Neural progenitor cell (in vitro differentiated cells): ENCODE measurements around the gene VPS29. TPM values are rescaled to one million over a fixed set of nuclear protein-coding genes. Genes with fewer than 3 reads are reported as not detected.

Source experiments
- DNase-seq: peaks from one replicate; pipeline ENCODE4 v3.0.0-alpha.2; 2016; ENCODE audit warnings: low spot score
- H2AFZ ChIP-seq: fragments of 200-600 bp; sonication (generic); replicated peaks from 2 replicates; pipeline ENCODE4 v1.6.1; 2016; ENCODE audit warnings: antibody characterized with exemption
- H3F3A ChIP-seq: fragments of 200-600 bp; sonication (generic); 2 replicates; pipeline ENCODE4 v1.6.1; 2016; ENCODE audit warnings: antibody characterized with exemption, low read depth
- H3K27ac ChIP-seq: fragments of 200-600 bp; sonication (generic); 2 replicates; pipeline ENCODE4 v1.5.1; 2016; ENCODE audit warnings: mild to moderate bottlenecking
- H3K27me3 ChIP-seq: fragments of 200-600 bp; sonication (generic); 2 replicates; pipeline ENCODE4 v1.6.1; 2016; ENCODE audit warnings: mild to moderate bottlenecking, moderate library complexity
- H3K36me3 ChIP-seq: fragments of 200-600 bp; sonication (generic); 2 replicates; pipeline ENCODE4 v1.5.1; 2016
- H3K4me1 ChIP-seq: fragments of 200-600 bp; sonication (generic); 2 replicates; pipeline ENCODE4 v1.6.1; 2016; ENCODE audit warnings: mixed run types
- H3K4me2 ChIP-seq: fragments of 200-600 bp; sonication (generic); 2 replicates; pipeline ENCODE4 v1.6.1; 2016
- H3K4me3 ChIP-seq: fragments of 200-600 bp; sonication (generic); 2 replicates; pipeline ENCODE4 v1.5.1; 2016
- H3K79me2 ChIP-seq: fragments of 200-600 bp; sonication (generic); 2 replicates; pipeline ENCODE4 v1.6.1; 2016; ENCODE audit warnings: low read depth
- H3K9ac ChIP-seq: fragments of 200-600 bp; sonication (generic); 2 replicates; pipeline ENCODE4 v1.6.1; 2016
- H3K9me3 ChIP-seq: fragments of 200-600 bp; sonication (generic); 2 replicates; pipeline ENCODE4 v1.5.1; 2016; ENCODE audit warnings: low read depth
- H4K20me1 ChIP-seq: fragments of 200-600 bp; sonication (generic); 2 replicates; pipeline ENCODE4 v1.6.1; 2016; ENCODE audit warnings: low read depth
- H3K27ac Mint-ChIP-seq: 3 replicates; pipeline ENCODE4 v1.8.0; 2021; ENCODE audit warnings: mixed read lengths
- H3K27me3 Mint-ChIP-seq: 2 replicates; pipeline ENCODE4 v1.8.0; 2022; ENCODE audit warnings: low read depth, mild to moderate bottlenecking, inconsistent platforms, moderate library complexity, mixed read lengths; ENCODE audit not compliant: insufficient read depth
- H3K36me3 Mint-ChIP-seq: 3 replicates; pipeline ENCODE4 v1.8.0; 2021; ENCODE audit warnings: mixed read lengths
- H3K4me1 Mint-ChIP-seq: 3 replicates; pipeline ENCODE4 v1.8.0; 2021; ENCODE audit warnings: mixed read lengths
- H3K4me3 Mint-ChIP-seq: 3 replicates; pipeline ENCODE4 v1.8.0; 2021; ENCODE audit warnings: mild to moderate bottlenecking, moderate library complexity, mixed read lengths
- H3K9me3 Mint-ChIP-seq: 3 replicates; pipeline ENCODE4 v1.8.0; 2020; ENCODE audit warnings: mixed read lengths
- EZH2 ChIP-seq: fragments of 200-600 bp; sonication (generic); IDR thresholded peaks from 2 replicates; pipeline ENCODE4 v1.6.1; 2017; ENCODE audit warnings: antibody characterized with exemption, mild to moderate bottlenecking, moderate library complexity
- EZH2phosphoT487 ChIP-seq: fragments of 200-600 bp; sonication (generic); IDR thresholded peaks from 2 replicates; pipeline ENCODE4 v1.6.1; 2017; ENCODE audit warnings: antibody characterized with exemption
- total RNA-seq: library from RNA; depleted of rRNA; stranded (reverse); fragments of >200 nt; gene quantifications from 2 replicates; pipeline ENCODE4 v1.2.3, GENCODE V29; 2015; ENCODE audit warnings: low replicate concordance
- TF ChIP-seq, protein P1 (sequence below): fragments of 200-600 bp; sonication (generic); IDR thresholded peaks from 2 replicates; pipeline ENCODE4 v1.5.1; 2017; ENCODE audit warnings: antibody characterized with exemption, mild to moderate bottlenecking

The VPS29 gene
- total RNA-seq: 69.5 and 101 TPM in 2 replicates

GRCh38 chr12:110501752-110502738 is at the start of gene VPS29, which contains the start of gene RAD9B:
TSS of gene VPS29 (minus strand) at chr12:110502111. CDS start at chr12:110502051, 60 bp downstream.
TSS of gene RAD9B (plus strand) at chr12:110502331. CDS start at chr12:110502338, 7 bp downstream.
- TF ChIP-seq EZH2 (no peak), EZH2phosphoT487 (no peak)
- TF ChIP-seq, protein P1, sequence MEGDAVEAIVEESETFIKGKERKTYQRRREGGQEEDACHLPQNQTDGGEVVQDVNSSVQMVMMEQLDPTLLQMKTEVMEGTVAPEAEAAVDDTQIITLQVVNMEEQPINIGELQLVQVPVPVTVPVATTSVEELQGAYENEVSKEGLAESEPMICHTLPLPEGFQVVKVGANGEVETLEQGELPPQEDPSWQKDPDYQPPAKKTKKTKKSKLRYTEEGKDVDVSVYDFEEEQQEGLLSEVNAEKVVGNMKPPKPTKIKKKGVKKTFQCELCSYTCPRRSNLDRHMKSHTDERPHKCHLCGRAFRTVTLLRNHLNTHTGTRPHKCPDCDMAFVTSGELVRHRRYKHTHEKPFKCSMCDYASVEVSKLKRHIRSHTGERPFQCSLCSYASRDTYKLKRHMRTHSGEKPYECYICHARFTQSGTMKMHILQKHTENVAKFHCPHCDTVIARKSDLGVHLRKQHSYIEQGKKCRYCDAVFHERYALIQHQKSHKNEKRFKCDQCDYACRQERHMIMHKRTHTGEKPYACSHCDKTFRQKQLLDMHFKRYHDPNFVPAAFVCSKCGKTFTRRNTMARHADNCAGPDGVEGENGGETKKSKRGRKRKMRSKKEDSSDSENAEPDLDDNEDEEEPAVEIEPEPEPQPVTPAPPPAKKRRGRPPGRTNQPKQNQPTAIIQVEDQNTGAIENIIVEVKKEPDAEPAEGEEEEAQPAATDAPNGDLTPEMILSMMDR: no peak
- peak within 1 kb of the TSS; percentile 84 for H3K9ac ChIP-seq
- H4K20me1 ChIP-seq: peaks cover 16% of the 10 kb centered on the region
- DNase-seq: peak; percentile 97
- H3F3A ChIP-seq: peaks cover 10% of the 10 kb centered on the region
- peaks cover 8% of the 10 kb centered on the region for H3K27me3 Mint-ChIP-seq
- H3K27me3 ChIP-seq: peaks cover 11% of the 10 kb centered on the region
- peak within 1 kb of the TSS; percentile 99 for H3K4me3 Mint-ChIP-seq
- peak within 1 kb of the TSS; percentile 87 for H3K4me3 ChIP-seq
- H2AFZ ChIP-seq: peak within 1 kb of the TSS; percentile 66
- peak within 1 kb of the TSS; percentile 90 for H3K27ac Mint-ChIP-seq
- H3K36me3 ChIP-seq: no peaks in the 10 kb centered on the region
- peak within 1 kb of the TSS; percentile 85 for H3K4me2 ChIP-seq
- peaks cover 10% of the 10 kb centered on the region for H3K9me3 Mint-ChIP-seq
- peaks cover 18% of the 10 kb centered on the region for H3K4me1 Mint-ChIP-seq
- H3K9me3 ChIP-seq: no peaks in the 10 kb centered on the region
- H3K36me3 Mint-ChIP-seq: peaks cover 11% of the 10 kb centered on the region
- H3K27ac ChIP-seq: no peak within 1 kb of the TSS
- H3K79me2 ChIP-seq: peaks cover 47% of the 10 kb centered on the region
- H3K4me1 ChIP-seq: peaks cover 11% of the 10 kb centered on the region

GRCh38 chr12:110550981-110551380 is 49.1 kb upstream of the VPS29 start:
- no peak for TF ChIP-seq EZH2phosphoT487
- TF ChIP-seq, protein P1: no peak
- no peak for TF ChIP-seq EZH2
- H3F3A ChIP-seq: no peaks in the 10 kb centered on the region
- H3K4me2 ChIP-seq: no peak overlapping the region
- H3K4me3 ChIP-seq: no peak overlapping the region
- no peak overlapping the region for H2AFZ ChIP-seq
- H3K36me3 Mint-ChIP-seq: peaks cover 6% of the 10 kb centered on the region
- H3K36me3 ChIP-seq: no peaks in the 10 kb centered on the region
- peaks cover 10% of the 10 kb centered on the region for H3K79me2 ChIP-seq
- H3K9me3 Mint-ChIP-seq: no peaks in the 10 kb centered on the region
- no peaks in the 10 kb centered on the region for H3K4me1 ChIP-seq
- H3K4me1 Mint-ChIP-seq: peaks cover 2% of the 10 kb centered on the region
- H4K20me1 ChIP-seq: no peaks in the 10 kb centered on the region
- H3K27me3 ChIP-seq: no peaks in the 10 kb centered on the region
- H3K27me3 Mint-ChIP-seq: no peaks in the 10 kb centered on the region
- no peak for DNase-seq
- no peak overlapping the region for H3K9ac ChIP-seq
- no peaks in the 10 kb centered on the region for H3K9me3 ChIP-seq
- no peak overlapping the region for H3K27ac Mint-ChIP-seq
- H3K4me3 Mint-ChIP-seq: no peak overlapping the region
- H3K27ac ChIP-seq: no peak overlapping the region

DNA sequence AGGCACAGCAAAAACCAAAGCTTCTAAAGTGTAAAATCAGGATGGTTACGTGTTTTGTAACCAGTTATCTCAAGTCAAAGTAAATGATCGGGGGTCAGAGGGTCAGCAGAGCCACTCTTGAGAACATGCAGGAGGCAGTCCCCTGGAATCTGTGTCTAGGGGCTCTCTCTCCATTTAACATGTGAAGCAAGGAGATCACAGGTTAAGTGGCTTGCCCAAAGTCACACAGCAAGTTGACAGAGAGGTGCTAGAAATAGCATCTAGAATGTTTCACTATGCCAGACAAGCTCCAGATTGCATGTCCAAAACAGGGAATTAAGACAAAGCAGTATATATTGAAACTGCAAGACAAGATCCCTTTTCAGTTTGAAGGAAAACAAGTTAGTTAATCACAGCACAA is 47.8 kb upstream of the VPS29 start:
- Histone ChIP-seq H3K4me3 (no peak overlapping the region), H3K4me2 (no peak overlapping the region), H4K20me1 (no peaks in the 10 kb centered on the region), H3K4me1 (no peaks in the 10 kb centered on the region), H3F3A (no peaks in the 10 kb centered on the region), H3K9ac (no peak overlapping the region), H3K9me3 (no peaks in the 10 kb centered on the region), H3K27ac (no peak overlapping the region), H3K27me3 (no peaks in the 10 kb centered on the region), H2AFZ (no peak overlapping the region), H3K36me3 (no peaks in the 10 kb centered on the region), H3K79me2 (peaks cover 9% of the 10 kb centered on the region)
- Mint-ChIP-seq H3K4me3 (no peak overlapping the region), H3K9me3 (no peaks in the 10 kb centered on the region), H3K4me1 (peaks cover 2% of the 10 kb centered on the region), H3K27ac (no peak overlapping the region), H3K36me3 (peaks cover 11% of the 10 kb centered on the region), H3K27me3 (no peaks in the 10 kb centered on the region)
- DNase-seq: no peak
- TF ChIP-seq EZH2 (no peak), EZH2phosphoT487 (no peak)
- TF ChIP-seq, protein P1: no peak
